K562 (cell line): ENCODE data around the gene BOD1L2. TPM values are rescaled to one million over a fixed set of nuclear protein-coding genes. Genes with fewer than 3 reads are reported as not detected.

Experiments
- CBFA2T3 ChIP-seq: fragments of 450-650 bp; IDR thresholded peaks from 2 replicates; pipeline ENCODE4 v1.6.1; 2017
- CC2D1A ChIP-seq: fragments of 450-650 bp; IDR thresholded peaks from 2 replicates; pipeline ENCODE4 v1.6.1; 2017; ENCODE audit warnings: mild to moderate bottlenecking
- CEBPB ChIP-seq: fragments of 450-650 bp; IDR thresholded peaks from 2 replicates; pipeline ENCODE4 v1.6.1; 2016; ENCODE audit warnings: missing genetic modification characterization, missing compliant biosample characterization
- EHMT2 ChIP-seq: fragments of 450-650 bp; IDR thresholded peaks from 2 replicates; pipeline ENCODE4 v1.6.1; 2018; ENCODE audit warnings: antibody characterized with exemption
- EWSR1 ChIP-seq: fragments of 450-650 bp; IDR thresholded peaks from 2 replicates; pipeline ENCODE4 v1.6.1; 2018; ENCODE audit warnings: borderline replicate concordance, mild to moderate bottlenecking, low read depth, moderate library complexity; ENCODE audit not compliant: partially characterized antibody
- HDAC1 ChIP-seq, 2 experiments: fragments of 450-650 bp; IDR thresholded peaks; 2 replicates each; pipeline ENCODE4 v1.6.1; 2016 to 2017; ENCODE audit warnings: inconsistent platforms in 1 of 2, mild to moderate bottlenecking in 1 of 2, moderate library complexity in 1 of 2
- HDAC3 ChIP-seq: fragments of 450-650 bp; IDR thresholded peaks from 2 replicates; pipeline ENCODE4 v1.6.1; 2018; ENCODE audit warnings: borderline replicate concordance, mild to moderate bottlenecking, moderate library complexity; ENCODE audit not compliant: partially characterized antibody
- HDGF ChIP-seq: fragments of 450-650 bp; IDR thresholded peaks from 2 replicates; pipeline ENCODE4 v1.6.1; 2016
- IRF2 ChIP-seq: sonication (generic); formaldehyde crosslinking; IDR thresholded peaks from 2 replicates; pipeline ENCODE4 v1.8.1; 2022; ENCODE audit warnings: mild to moderate bottlenecking, missing genetic modification reagents
- JUN ChIP-seq, 2 experiments: sonication (generic) in 1 of 2; formaldehyde crosslinking in 1 of 2; IDR thresholded peaks; 2 replicates each; pipeline versions ENCODE4 v1.6.1 to v1.8.0; 2012 to 2022; ENCODE audit warnings: borderline replicate concordance in 2 of 2, mild to moderate bottlenecking in 2 of 2, improper control_type of control experiment in 1 of 2, low read depth in 1 of 2, low read length in 1 of 2, missing genetic modification reagents in 1 of 2
- MED1 ChIP-seq: sonication (generic); formaldehyde crosslinking; IDR thresholded peaks from 2 replicates; pipeline ENCODE4 v1.8.1; 2023; ENCODE audit warnings: missing genetic modification reagents, borderline replicate concordance
- PTBP1 ChIP-seq: fragments of 200-400 bp; formaldehyde crosslinking; IDR thresholded peaks from 2 replicates; pipeline ENCODE4 v1.6.1; 2017; ENCODE audit warnings: low read depth, low read length
- PURB ChIP-seq: sonication (generic); formaldehyde crosslinking; IDR thresholded peaks from 2 replicates; pipeline ENCODE4 v1.9.0; 2021; ENCODE audit warnings: low read depth, mild to moderate bottlenecking, missing genetic modification reagents
- RBFOX2 ChIP-seq: fragments of 200-400 bp; formaldehyde crosslinking; IDR thresholded peaks from 2 replicates; pipeline ENCODE4 v1.6.1; 2017; ENCODE audit warnings: low read depth, mild to moderate bottlenecking, low read length, moderate library complexity
- RHOXF2B ChIP-seq: fragments of 250-450 bp; sonication (Bioruptor Pico); conservative IDR thresholded peaks from 2 replicates; pipeline ENCODE4 v1.5.1; 2021
- RUNX1 ChIP-seq: sonication (generic); IDR thresholded peaks from 2 replicates; pipeline ENCODE4 v1.6.1; 2016; ENCODE audit warnings: antibody characterized with exemption, low read depth
- ZNF263 ChIP-seq: sonication (generic); formaldehyde crosslinking; IDR thresholded peaks from 2 replicates; pipeline ENCODE4 v1.8.0; 2022; ENCODE audit warnings: mild to moderate bottlenecking, missing genetic modification reagents, borderline replicate concordance
- ZNF75A ChIP-seq: fragments of 450-650 bp; formaldehyde crosslinking; IDR thresholded peaks from 2 replicates; pipeline ENCODE4 v1.4.0; 2020; ENCODE audit warnings: mild to moderate bottlenecking
- polyA plus RNA-seq, 8 experiments: library from polyadenylated mRNA; depleted of rRNA in 4 of 8; stranded (reverse) in 5 of 8; unstranded in 3 of 8; fragments of >200 nt; fragmentation: Nextera tagmentation in 2 of 8; fragmentation: Illumina TruSeq in 1 of 8; extraction: Ambion mirVana in 2 of 8; extraction: Trizol in 1 of 8; gene quantifications; 2 replicates each; pipeline versions ENCODE4 v1.2.1 to v1.2.3, GENCODE V29; 2011 to 2014; ENCODE audit warnings: inconsistent platforms in 1 of 8, missing spikeins in 1 of 8
- total RNA-seq, 7 experiments: library from RNA; depleted of rRNA in 6 of 7; stranded (reverse); fragments of >200 nt in 6 of 7; fragmentation: Illumina TruSeq in 2 of 7; extraction: Trizol in 2 of 7; gene quantifications; 2 replicates each; pipeline versions ENCODE4 v1.2.1 to v1.2.3, GENCODE V29; 2011 to 2021; ENCODE audit warnings: low replicate concordance in 1 of 7
- TF ChIP-seq, protein P1 (sequence below), 2 experiments: fragments of 450-650 bp; IDR thresholded peaks; 2 replicates each; pipeline ENCODE4 v1.6.1; 2018; ENCODE audit warnings: mild to moderate bottlenecking in 2 of 2, low read depth in 1 of 2; ENCODE audit not compliant: partially characterized antibody in 2 of 2
- TF ChIP-seq, protein P2 (sequence below): IDR thresholded peaks from 2 replicates; pipeline ENCODE4 v1.6.1; 2014; ENCODE audit warnings: antibody characterized with exemption
- TF ChIP-seq, protein P3 (sequence below): fragments of 250-450 bp; sonication (Bioruptor Pico); IDR thresholded peaks from 2 replicates; pipeline ENCODE4 v1.5.0; 2021
- TF ChIP-seq, protein P4 (sequence below), 3 experiments: fragments of 200-800 bp in 1 of 3; sonication (Bioruptor generic) in 1 of 3; sonication (generic) in 1 of 3; formaldehyde crosslinking in 1 of 3; IDR thresholded peaks; 2 replicates each; pipeline versions ENCODE4 v1.6.1 to v1.8.0; 2016 to 2022; ENCODE audit warnings: mild to moderate bottlenecking in 2 of 3, missing compliant biosample characterization in 2 of 3, missing genetic modification characterization in 2 of 3, missing genetic modification reagents in 1 of 3

Gene BOD1L2
- total and polyA plus RNA-seq, 9 of the 15 experiments (the other 6 are each of a cell fraction or from before 2014, with no cell fraction given): 0.03 TPM; not detected in 8

DNA sequence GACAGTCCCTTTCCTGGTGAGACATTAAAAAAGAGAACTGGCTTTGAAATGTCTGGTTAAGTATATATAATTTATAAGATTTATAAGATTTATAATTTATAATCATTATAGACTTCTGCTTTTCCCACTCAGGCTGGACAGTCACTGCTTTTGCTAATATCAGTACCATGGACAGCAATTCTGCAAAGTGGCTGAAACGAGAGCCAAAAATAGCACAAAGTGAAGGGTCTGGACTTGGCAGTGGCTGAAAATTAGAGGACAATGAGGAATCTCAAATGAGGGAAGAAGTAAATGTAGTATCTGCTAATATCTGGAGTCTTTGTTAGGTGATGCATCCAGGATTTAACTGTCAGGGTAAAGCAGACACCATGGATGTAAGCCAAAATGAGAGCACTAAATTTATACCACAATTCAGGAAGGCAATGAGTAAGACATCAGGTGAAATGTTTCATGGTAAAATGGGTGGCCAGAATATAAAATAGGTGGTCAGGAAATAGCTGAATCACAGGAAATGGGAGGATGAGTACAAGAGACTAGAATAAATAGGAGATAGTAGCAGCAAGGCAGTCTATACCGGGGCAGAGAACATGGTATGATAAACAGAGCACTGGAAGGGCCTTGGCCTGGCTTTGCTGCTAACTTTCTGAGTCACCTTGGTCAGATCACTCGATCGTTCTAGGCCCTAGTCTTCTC lies 39.6 kb upstream of the BOD1L2 start (continued):
- TF ChIP-seq HDAC1 (IDR thresholded peaks at IDR 0.05) (no peak), IRF2 (no peak), ZNF75A (CRISPR knock-in tag) (no peak; the same call in 1 of the 2 replicates), CC2D1A (no peak), JUN (IDR thresholded peaks at IDR 0.05; ENCODE audit: borderline replicate concordance, low read depth, low read length) (no peak), JUN (CRISPR knock-in tag; IDR thresholded peaks at IDR 0.05; ENCODE audit: borderline replicate concordance) (no peak), RHOXF2B (no peak), CEBPB (tag) (no peak), PTBP1 (no peak), MED1 (CRISPR knock-in tag) (no peak), CBFA2T3 (no peak), RUNX1 (no peak), EWSR1 (no peak), ZNF263 (CRISPR knock-in tag) (no peak), RBFOX2 (no peak), HDAC3 (no peak), EHMT2 (peak; percentile 92), HDGF (no peak), PURB (CRISPR knock-in tag) (no peak)
- TF ChIP-seq, protein P1, sequence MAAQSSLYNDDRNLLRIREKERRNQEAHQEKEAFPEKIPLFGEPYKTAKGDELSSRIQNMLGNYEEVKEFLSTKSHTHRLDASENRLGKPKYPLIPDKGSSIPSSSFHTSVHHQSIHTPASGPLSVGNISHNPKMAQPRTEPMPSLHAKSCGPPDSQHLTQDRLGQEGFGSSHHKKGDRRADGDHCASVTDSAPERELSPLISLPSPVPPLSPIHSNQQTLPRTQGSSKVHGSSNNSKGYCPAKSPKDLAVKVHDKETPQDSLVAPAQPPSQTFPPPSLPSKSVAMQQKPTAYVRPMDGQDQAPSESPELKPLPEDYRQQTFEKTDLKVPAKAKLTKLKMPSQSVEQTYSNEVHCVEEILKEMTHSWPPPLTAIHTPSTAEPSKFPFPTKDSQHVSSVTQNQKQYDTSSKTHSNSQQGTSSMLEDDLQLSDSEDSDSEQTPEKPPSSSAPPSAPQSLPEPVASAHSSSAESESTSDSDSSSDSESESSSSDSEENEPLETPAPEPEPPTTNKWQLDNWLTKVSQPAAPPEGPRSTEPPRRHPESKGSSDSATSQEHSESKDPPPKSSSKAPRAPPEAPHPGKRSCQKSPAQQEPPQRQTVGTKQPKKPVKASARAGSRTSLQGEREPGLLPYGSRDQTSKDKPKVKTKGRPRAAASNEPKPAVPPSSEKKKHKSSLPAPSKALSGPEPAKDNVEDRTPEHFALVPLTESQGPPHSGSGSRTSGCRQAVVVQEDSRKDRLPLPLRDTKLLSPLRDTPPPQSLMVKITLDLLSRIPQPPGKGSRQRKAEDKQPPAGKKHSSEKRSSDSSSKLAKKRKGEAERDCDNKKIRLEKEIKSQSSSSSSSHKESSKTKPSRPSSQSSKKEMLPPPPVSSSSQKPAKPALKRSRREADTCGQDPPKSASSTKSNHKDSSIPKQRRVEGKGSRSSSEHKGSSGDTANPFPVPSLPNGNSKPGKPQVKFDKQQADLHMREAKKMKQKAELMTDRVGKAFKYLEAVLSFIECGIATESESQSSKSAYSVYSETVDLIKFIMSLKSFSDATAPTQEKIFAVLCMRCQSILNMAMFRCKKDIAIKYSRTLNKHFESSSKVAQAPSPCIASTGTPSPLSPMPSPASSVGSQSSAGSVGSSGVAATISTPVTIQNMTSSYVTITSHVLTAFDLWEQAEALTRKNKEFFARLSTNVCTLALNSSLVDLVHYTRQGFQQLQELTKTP (IDR thresholded peaks at IDR 0.05; ENCODE audit: low read depth in 1 of 2, partially characterized antibody in 2 of 2): peak in 1 of 2 experiments; percentile 65
- TF ChIP-seq, protein P2, sequence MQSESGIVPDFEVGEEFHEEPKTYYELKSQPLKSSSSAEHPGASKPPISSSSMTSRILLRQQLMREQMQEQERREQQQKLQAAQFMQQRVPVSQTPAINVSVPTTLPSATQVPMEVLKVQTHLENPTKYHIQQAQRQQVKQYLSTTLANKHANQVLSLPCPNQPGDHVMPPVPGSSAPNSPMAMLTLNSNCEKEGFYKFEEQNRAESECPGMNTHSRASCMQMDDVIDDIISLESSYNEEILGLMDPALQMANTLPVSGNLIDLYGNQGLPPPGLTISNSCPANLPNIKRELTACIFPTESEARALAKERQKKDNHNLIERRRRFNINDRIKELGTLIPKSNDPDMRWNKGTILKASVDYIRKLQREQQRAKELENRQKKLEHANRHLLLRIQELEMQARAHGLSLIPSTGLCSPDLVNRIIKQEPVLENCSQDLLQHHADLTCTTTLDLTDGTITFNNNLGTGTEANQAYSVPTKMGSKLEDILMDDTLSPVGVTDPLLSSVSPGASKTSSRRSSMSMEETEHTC: no peak
- TF ChIP-seq, protein P3, sequence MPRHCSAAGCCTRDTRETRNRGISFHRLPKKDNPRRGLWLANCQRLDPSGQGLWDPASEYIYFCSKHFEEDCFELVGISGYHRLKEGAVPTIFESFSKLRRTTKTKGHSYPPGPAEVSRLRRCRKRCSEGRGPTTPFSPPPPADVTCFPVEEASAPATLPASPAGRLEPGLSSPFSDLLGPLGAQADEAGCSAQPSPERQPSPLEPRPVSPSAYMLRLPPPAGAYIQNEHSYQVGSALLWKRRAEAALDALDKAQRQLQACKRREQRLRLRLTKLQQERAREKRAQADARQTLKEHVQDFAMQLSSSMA (CRISPR knock-in tag): no peak
- TF ChIP-seq, protein P4, sequence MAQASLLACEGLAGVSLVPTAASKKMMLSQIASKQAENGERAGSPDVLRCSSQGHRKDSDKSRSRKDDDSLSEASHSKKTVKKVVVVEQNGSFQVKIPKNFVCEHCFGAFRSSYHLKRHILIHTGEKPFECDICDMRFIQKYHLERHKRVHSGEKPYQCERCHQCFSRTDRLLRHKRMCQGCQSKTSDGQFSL (CRISPR knock-in tag; IDR thresholded peaks at IDR 0.05): no peak
- TF ChIP-seq, protein P4 (tag; IDR thresholded peaks at IDR 0.05): no peak
